ENCODE results near the gene GBP5.
"Not testable (repeated sequence)": the region's sequence is repeated elsewhere in the genome, so short reads cannot be mapped to it uniquely, and the experiment has no call there.

GBP5 gene

DNA sequence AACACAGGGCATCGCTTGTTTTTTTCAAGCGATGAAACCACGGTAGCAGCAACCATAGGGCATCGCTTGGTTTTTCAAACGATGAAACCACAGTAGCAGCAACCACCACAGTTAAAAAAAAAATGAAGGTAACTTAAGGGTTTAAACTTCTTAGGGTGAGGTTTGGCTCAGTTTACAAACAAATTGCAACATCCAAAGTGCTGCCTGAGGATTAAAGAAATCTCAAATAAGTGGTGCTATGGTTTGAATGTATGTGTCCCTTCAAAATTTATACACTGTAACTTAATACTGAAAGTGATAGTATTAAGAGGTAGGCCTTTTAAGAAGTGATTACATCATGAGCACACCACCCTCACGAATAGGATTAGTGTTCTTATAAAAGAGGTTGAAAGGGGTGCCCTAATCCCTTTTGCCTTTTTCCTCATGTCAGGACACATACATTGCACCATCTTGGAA lies 6.4 kb upstream of the GBP5 start:
- DNase-seq: no peak

DNA sequence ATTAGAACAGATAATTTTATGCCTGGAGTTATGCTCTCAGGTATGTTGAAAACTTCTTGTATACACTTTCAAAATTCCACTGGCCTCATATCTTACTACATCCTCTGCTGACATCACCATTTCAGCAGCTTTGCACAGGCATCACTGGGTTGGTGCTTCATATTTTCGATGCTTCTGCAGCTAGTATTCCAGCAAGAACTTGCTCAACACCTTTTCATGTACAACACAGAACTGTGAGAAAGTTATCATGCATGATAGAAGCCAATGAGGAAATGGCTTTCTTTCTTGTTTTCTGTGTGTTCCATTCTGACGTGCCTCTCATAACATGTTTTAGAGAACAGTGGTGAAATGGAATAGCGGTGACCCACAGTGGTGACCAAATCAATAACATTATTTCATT lies 5.1 kb upstream of the GBP5 start:
- no peak for DNase-seq

DNA sequence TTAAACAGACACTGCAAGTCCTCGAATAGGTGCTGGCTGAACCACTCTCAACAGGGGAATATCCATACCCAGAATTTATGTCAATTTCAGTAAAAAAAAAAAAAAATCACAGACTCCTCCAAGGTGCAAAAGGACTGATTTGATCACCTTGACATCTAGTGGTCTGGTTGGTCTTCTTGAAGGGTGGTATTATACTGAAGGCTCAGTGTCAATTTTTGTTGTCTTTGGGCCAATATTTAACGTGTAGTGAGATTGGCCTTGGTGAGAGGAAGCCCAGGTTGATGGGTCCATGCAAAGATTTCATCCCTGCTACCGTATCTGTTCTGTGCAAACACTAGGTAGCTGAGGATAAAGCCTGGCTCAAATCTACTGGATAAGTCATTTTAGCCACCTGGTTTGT lies 4.0 kb upstream of the GBP5 start:
- DNase-seq: no peak

DNA sequence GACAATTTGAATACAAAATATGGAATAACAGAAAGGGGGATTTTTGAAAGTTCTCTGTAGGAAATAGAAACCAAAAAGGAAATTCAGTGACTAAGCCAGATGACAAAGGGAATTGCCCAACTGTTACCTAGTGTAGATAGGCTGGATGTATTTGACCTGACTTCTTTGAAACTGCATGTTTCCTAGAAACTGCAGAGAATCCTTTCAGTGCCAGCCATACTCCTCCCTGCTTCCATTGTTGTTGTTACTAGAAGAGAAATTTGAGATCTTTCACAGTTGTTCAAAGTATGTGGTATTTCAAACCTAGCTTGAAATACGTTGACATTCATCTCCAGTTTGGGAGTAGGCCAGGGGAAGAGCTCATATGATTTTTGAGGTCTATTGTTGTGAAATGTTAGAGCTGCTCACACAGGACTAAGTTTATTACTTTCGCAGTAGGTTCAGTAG lies 1.8 kb upstream of the GBP5 start:
- DNase-seq: no peak

DNA sequence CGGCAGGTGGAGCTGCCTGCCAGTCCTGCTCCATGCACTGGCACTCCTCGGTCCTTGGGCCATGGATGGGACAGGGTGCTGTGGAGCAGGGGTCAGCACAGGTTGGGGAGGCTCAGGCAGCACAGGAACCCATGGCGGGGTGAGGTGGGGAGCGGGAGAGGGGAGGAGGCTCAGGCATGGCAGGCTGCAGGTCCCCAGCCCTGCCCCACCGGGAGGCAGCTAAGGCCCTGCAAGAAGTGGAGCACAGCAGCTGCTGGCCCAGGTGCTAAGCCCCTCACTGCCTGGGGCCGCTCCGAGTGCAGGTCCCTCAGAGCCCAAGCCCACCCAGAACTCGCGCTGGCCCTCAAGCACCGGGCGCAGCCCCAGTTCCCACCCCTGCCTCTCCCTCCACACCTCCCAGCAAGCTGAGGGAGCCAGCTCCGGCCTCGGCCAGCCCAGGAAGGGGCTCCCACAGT lies 691 bp upstream of the GBP5 start:
- no peak for DNase-seq

DNA sequence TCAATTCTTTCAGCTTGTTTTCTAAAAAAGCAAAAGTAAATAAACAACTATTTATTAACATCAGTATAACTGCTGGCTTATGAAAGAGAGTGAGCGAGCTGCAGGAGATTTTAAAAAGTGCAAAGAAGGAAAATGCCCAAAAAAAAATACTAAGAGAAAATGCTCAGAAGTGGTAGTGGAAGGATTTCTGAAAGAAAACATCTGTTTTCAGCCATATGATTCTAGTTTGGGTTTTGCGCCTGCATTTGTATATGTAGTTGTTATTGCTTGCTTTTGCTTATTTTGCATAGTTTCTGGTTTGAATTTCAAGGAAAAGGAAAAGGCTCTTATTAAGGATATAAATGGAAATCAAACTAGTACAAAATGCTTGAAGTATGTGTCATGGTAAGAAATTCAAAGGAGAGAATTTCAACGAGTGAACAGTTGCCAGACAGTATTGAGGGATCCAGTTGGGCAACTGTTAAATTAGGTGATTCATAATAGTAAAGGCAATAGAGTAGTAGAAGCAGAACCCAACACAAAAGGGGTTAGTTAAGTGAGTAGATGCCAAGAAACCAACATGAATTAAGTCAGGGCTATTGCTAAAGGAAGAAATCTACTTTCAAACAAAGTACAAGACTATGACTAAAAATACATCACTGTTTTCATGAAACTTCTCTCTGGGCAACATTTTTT lies 1.2 kb downstream of the GBP5 start:
- DNase-seq: no peak

DNA sequence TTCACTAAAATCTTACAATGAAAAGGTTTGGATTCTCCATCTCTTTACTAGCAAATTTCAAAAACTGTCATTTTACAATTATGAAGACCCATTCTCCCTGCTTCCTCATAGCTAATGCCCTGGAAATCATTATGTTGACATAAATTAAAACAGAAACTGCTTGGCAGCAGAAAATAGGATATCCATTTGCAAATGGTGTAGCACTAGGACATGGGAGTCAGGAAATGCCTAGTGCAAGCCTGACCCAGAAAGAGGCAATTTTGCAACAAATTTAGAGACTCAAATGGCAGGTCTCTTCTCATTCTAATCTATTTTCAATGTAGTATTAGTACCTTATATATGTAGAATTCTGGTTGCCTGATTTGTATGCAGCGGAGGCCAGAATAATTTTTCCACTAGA lies 2.2 kb downstream of the GBP5 start:
- no peak for DNase-seq

DNA sequence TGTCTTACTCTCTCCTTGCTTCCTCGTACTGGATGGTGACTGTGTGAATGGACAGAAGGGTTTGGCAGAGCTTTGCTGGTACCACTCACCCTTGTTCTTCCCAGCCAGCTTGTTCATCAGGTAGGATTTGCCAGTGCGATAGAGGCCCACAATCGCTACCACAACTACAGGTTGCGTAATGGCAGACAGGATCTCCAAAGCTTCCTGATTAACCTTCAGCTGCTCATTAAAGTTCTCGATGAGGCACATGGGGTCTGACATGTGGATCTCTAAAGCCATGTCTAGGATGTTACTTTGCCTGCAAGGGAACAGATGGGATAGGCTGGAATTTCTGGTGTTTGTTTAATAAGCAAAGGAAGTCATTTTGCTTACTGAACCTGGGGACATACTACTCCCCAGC lies 3.4 kb downstream of the GBP5 start:
- no peak for DNase-seq

DNA sequence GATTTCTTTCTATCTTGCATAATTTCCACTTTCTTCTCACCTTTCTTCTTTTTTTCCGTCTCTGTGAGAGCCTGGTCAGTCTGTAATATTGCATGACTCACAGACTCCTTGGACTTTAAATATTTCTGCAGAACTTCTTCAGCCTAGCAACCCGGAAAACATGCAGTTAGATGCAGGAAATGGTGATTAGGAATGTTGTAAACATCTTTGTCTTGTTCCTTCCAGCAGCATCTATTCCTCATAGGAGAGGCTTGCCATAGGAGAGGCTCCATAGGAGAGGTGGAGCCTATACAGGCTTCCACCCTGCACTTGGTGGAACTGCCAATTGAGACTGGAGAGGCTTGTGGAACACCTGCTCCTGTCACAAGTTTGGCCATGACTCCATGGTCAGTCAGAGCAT lies 10.0 kb downstream of the GBP5 start:
- DNase-seq: no peak

DNA sequence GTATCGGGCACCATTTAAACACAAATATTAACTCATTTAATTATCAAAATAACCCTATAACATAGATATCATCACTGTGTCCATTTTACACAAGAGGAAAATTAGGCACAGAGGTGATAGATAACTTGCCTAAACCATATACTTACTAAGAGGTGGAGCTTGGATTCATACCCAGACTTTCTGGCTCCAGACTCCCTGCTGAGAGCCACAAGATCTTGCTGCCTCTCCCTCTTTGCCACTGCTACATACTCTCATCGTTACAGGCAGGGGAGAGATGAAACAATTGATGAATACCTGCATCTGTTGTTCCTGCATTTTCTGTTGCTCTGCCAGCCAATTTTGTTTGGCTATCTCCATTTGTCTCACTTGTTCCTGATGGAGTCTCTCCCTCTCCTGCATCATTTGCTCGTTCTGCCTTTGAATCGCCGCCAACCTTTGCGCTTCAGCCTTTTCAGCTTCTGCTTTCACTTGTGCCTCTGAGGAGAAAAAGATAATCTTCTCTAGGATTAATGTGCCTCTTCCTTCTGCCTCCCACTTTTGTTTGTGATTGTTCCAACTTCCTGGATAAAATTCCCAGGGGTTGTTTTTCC lies 10.6 kb downstream of the GBP5 start:
- DNase-seq: no peak

DNA sequence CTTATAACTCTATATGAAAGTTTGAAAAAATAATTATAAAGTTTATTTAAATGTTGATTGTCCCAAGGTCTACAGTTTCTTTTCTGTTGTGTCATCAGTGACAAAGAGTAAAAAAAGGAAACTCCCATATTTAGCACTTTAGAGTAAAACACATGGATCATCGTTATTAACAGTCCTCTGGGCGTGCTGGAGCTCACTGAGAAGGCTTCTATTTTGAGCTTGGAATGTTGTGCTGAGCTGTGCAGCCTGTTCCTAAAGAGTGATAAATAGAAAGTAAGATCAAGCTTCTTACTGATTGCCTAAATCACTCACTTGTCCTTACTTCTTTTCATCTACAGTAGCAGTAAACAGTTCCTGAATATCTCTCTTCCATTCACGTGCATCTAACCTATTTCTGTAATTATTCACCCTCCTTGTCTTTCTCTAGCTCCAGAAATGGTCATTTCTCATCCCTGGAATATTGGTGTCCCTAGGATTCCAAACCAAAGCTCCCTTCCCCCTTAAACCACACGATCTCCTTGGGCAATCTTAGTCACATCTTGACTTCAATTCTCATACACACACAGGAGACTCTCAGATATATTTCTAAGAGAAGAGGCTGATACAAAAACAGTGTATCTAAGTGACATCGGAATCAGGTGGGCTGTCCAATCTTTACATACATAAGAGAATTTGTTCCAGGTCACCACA lies 11.9 kb downstream of the GBP5 start:
- DNase-seq: no peak

DNA sequence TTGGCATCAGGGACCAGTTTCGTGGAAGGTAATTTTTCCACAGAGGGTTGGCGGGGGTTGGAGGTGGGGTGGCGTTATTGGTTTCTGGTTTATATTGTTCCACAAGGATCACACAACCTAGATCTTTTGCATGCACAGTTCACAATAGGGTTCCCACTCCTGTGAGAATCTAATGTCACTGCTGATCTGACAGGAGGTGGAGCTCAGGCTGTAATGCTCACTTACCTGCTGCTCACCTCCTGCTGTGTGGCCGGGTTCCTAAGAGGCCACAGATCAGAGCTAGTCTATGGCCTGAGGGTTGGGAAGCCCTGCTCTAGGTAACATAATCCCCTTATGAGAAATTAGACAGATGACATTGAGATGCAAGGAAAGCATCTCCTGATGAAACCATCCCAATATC lies 12.6 kb downstream of the GBP5 start:
- no peak for DNase-seq

DNA sequence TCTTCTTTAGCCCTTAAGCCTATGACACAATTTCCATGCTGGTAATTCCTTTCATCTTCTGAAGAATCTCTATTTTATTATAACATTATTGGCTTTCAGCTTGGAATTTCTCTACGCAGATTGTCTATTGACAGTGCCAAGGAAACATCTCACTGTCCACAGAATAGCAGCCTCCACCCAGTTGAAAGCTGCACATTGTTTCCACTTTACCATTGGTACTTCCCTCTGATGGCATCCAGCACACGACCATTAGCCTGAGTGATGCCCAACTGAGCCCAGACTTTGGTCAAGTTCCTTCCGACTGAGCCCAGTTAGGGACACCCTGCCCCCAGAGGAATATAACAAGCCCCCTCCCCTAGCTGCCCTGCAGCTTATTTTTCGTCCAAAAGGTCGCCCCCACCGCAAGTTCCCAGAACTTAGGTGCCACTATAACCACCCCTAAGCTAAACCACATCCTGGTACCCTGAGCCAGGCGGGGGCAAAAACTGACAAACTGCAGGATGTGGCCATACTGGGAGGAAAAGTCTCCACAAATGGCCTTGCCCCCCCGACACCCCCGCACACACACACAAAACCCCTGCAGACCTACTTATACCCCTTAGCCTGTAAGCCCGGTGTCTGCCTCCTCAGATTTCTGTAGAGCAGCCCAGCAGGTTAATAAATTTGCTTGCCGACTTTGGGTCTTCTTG lies 13.2 kb downstream of the GBP5 start:
- no peak for DNase-seq

DNA sequence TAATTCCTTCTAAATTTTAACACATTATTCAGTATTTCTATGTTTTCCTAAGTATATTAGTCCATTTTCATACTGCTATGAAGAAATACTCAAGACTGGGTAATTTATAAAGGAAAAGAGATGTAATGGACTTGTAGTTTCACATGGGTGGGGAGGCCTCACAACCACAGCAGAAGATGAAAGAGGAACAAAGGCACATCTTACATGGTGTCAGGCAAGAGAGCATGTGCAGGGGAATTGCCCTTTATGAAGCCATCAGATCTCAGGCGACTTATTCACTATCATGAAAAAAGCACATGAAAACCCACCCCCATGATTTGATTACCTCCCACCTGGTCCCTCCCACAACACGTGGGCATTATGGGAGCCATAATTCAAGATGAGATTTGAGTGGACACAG lies 15.6 kb downstream of the GBP5 start:
- DNase-seq: no peak

DNA sequence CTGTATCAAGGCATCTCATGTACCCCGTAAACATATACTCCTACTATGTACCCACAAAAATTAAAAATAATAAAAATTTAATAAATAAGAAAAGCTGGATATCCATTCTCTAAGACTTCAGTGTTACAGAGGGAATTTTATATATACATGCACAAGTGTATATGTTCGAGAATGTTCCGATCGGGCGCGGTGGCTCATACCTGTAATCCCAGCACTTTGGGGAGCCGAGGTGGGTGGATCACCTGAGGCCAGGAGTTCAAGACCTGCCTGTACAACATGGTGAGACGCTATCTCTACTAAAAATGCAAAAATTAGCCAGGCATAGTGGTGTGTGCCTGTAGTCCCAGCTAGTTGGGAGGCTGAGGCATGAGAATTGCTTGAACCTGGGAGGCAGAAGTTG lies 17.1 kb downstream of the GBP5 start:
- DNase-seq: not testable (repeated sequence)

DNA sequence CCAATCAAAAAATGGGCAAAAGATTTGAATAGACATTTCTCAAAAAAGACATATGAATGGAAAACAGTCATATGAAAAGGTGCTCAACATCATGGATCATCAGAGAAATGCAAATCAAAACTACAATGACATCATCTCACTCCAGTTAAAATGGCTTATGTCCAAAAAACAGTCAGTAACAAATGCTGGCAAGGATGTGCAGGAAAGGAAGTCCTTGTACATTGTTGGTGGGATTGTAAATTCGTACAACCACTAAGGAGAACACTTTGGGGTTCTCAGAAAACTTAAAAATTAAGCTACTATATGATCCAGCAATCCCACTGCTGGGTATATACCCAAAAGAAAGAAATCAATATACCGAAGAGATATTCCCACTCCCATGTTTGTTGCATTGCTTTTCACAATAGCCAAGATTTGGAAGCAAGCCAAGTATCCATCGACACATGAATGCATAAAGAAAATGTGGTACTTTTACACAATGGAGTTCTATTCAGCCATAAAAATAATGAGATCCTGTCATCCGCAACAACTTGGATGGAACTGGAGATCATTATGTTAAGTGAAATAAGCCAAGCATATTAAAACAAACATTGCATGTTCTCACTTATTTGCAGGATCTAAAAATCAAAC lies 17.9 kb downstream of the GBP5 start:
- DNase-seq: no peak

DNA sequence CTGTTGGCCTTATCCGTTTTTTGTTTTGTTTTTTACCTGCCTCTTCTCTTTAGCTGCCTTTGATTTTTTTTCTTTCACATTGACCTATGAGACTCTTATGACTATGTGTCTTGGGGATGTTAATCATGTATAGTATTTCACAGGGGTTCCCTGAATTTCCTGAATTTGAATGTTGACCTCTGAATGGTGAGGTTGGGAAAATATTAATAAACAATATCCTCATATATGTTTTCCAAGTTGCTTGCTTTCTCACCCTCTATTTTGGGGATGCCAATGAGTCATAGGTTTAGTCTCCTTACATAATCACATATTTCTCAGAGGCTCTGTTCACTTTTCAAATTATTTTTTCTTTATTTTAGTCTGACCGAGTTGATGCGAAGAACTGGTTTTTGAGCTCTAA lies 29.6 kb downstream of the GBP5 start:
- DNase-seq: no peak
